SK-N-SH treated with all-trans-retinoic acid at 6 μM for 48 hours (cell line): ENCODE results near the gene ELF1.
"Not testable (repeated sequence)": the region's sequence is repeated elsewhere in the genome, so short reads cannot be mapped to it uniquely, and the experiment has no call there.

ENCODE experiments used
- ATAC-seq: fragments of 200-7000 bp; cut with Tn5 transposase; 3 replicates; pipeline ENCODE4 v1.9.1; 2020; ENCODE audit warnings: mild to moderate bottlenecking, moderate library complexity
- ARNTL ChIP-seq: fragments of 450-650 bp; formaldehyde crosslinking; IDR thresholded peaks from 2 replicates; pipeline ENCODE4 v1.5.0; 2020; ENCODE audit warnings: low read depth, mild to moderate bottlenecking, moderate library complexity, borderline replicate concordance
- BACH2 ChIP-seq: fragments of 250-450 bp; sonication (Bioruptor Pico); IDR thresholded peaks from 2 replicates; pipeline ENCODE4 v1.9.0; 2021; ENCODE audit warnings: mild to moderate bottlenecking, borderline replicate concordance
- CSDC2 ChIP-seq: fragments of 250-450 bp; sonication (Bioruptor Pico); IDR thresholded peaks from 2 replicates; pipeline ENCODE4 v1.5.0; 2020; ENCODE audit warnings: mild to moderate bottlenecking, moderate library complexity
- GLIS3 ChIP-seq: fragments of 250-450 bp; sonication (Bioruptor Pico); IDR thresholded peaks from 2 replicates; pipeline ENCODE4 v1.5.0; 2020; ENCODE audit warnings: mild to moderate bottlenecking, moderate library complexity
- ISL1 ChIP-seq: fragments of 250-450 bp; sonication (Bioruptor Pico); IDR thresholded peaks from 2 replicates; pipeline ENCODE4 v2.1.2; 2022; ENCODE audit warnings: mild to moderate bottlenecking, moderate library complexity
- OSR1 ChIP-seq: fragments of 250-450 bp; sonication (Bioruptor Pico); IDR thresholded peaks from 2 replicates; pipeline ENCODE4 v1.8.0; 2022; ENCODE audit warnings: moderate library complexity, mild to moderate bottlenecking, inconsistent platforms
- PPARA ChIP-seq: fragments of 250-450 bp; sonication (Bioruptor Pico); IDR thresholded peaks from 2 replicates; pipeline ENCODE4 v1.5.0; 2020; ENCODE audit warnings: mild to moderate bottlenecking, borderline replicate concordance
- SNAI2 ChIP-seq: fragments of 250-450 bp; sonication (Bioruptor Pico); IDR thresholded peaks from 2 replicates; pipeline ENCODE4 v1.5.0; 2020; ENCODE audit warnings: mild to moderate bottlenecking, moderate library complexity
- TCF4 ChIP-seq: fragments of 250-450 bp; sonication (Bioruptor Pico); IDR thresholded peaks from 2 replicates; pipeline ENCODE4 v1.8.0; 2021; ENCODE audit warnings: mild to moderate bottlenecking, moderate library complexity, borderline replicate concordance
- TOX ChIP-seq: fragments of 250-450 bp; sonication (Bioruptor Pico); IDR thresholded peaks from 2 replicates; pipeline ENCODE4 v1.8.0; 2021; ENCODE audit warnings: mild to moderate bottlenecking, moderate library complexity, borderline replicate concordance
- ZC3H10 ChIP-seq: fragments of 250-450 bp; sonication (Bioruptor Pico); IDR thresholded peaks from 2 replicates; pipeline ENCODE4 v1.5.1; 2021; ENCODE audit warnings: mild to moderate bottlenecking, moderate library complexity
- ZFP3 ChIP-seq: fragments of 250-450 bp; sonication (Bioruptor Pico); IDR thresholded peaks from 2 replicates; pipeline ENCODE4 v1.5.0; 2020; ENCODE audit warnings: mild to moderate bottlenecking, moderate library complexity
- ZFP30 ChIP-seq: fragments of 450-650 bp; formaldehyde crosslinking; IDR thresholded peaks from 2 replicates; pipeline ENCODE4 v1.5.0; 2022; ENCODE audit warnings: mild to moderate bottlenecking, moderate library complexity
- ZNF70 ChIP-seq: fragments of 450-650 bp; formaldehyde crosslinking; IDR thresholded peaks from 2 replicates; pipeline ENCODE4 v1.5.0; 2020; ENCODE audit warnings: mild to moderate bottlenecking, moderate library complexity
- ZNF8 ChIP-seq: fragments of 450-650 bp; formaldehyde crosslinking; IDR thresholded peaks from 2 replicates; pipeline ENCODE4 v1.5.0; 2020; ENCODE audit warnings: mild to moderate bottlenecking, moderate library complexity
- TF ChIP-seq, protein P1 (sequence below): fragments of 250-450 bp; sonication (Bioruptor Pico); IDR thresholded peaks from 2 replicates; pipeline ENCODE4 v1.8.0; 2021; ENCODE audit warnings: low read depth, mild to moderate bottlenecking, moderate library complexity, borderline replicate concordance
- TF ChIP-seq, protein P2 (sequence below): fragments of 250-450 bp; sonication (Bioruptor Pico); IDR thresholded peaks from 2 replicates; pipeline ENCODE4 v1.8.0; 2020; ENCODE audit warnings: mild to moderate bottlenecking, moderate library complexity, borderline replicate concordance
- TF ChIP-seq, protein P3 (sequence below): fragments of 250-450 bp; sonication (Bioruptor Pico); IDR thresholded peaks from 2 replicates; pipeline ENCODE4 v1.5.0; 2020; ENCODE audit warnings: mild to moderate bottlenecking, moderate library complexity
- TF ChIP-seq, protein P4 (sequence below): fragments of 250-450 bp; sonication (Bioruptor Pico); IDR thresholded peaks from 2 replicates; pipeline ENCODE4 v1.5.1; 2020; ENCODE audit warnings: low read depth, mild to moderate bottlenecking, moderate library complexity
- TF ChIP-seq, protein P5 (sequence below): fragments of 250-450 bp; sonication (Bioruptor Pico); IDR thresholded peaks from 2 replicates; pipeline ENCODE4 v1.5.1; 2021; ENCODE audit warnings: mild to moderate bottlenecking, moderate library complexity

Gene ELF1

DNA sequence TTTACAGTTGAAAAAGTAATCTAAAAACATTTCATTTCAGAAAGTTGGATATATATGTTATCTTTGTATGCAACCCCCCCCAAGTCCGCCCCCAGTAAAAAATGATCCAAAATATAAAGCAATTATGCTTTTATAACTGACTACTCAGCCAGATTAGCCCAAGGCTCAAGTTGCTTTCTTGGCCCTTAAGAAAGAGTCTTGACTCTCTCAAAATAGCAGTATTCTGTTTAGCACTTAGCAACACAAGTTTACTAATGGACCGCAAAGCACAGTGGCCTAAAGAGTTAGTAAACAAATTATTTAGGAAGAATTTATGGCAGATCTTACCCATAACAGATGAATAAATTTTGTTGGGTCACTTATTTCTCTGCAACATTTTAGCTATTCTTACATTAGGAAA, 86.9 kb downstream of the ELF1 start (continued):
- TF ChIP-seq ZFP3, result no peak

DNA sequence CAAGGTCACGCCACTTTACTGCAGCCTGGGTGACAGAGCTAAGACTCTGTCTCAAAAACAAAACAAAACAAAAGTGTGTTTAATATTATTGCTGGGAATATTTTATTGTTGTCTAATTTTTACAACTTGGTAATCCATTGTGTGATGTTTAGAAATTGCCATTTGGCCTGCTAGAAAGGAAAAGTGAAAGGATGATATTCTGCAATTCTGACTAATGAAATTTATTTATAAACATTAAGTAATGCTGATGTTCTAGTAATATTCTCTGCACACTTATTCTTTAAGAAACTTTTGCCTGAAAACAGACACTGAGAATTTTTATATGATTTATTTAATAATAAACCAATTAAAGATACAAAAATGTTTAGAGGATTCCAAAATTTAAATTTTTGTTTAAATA, 87.4 kb downstream of the ELF1 start:
- ATAC-seq, result no peak
- TF ChIP-seq OSR1 (CRISPR knock-in tag) (no peak), PPARA (no peak), ZNF8 (CRISPR knock-in tag) (no peak), TOX (no peak)
- TF ChIP-seq, protein P1, sequence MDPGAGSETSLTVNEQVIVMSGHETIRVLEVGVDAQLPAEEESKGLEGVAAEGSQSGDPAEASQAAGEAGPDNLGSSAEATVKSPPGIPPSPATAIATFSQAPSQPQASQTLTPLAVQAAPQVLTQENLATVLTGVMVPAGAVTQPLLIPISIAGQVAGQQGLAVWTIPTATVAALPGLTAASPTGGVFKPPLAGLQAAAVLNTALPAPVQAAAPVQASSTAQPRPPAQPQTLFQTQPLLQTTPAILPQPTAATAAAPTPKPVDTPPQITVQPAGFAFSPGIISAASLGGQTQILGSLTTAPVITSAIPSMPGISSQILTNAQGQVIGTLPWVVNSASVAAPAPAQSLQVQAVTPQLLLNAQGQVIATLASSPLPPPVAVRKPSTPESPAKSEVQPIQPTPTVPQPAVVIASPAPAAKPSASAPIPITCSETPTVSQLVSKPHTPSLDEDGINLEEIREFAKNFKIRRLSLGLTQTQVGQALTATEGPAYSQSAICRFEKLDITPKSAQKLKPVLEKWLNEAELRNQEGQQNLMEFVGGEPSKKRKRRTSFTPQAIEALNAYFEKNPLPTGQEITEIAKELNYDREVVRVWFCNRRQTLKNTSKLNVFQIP, result no peak
- TF ChIP-seq, protein P2, sequence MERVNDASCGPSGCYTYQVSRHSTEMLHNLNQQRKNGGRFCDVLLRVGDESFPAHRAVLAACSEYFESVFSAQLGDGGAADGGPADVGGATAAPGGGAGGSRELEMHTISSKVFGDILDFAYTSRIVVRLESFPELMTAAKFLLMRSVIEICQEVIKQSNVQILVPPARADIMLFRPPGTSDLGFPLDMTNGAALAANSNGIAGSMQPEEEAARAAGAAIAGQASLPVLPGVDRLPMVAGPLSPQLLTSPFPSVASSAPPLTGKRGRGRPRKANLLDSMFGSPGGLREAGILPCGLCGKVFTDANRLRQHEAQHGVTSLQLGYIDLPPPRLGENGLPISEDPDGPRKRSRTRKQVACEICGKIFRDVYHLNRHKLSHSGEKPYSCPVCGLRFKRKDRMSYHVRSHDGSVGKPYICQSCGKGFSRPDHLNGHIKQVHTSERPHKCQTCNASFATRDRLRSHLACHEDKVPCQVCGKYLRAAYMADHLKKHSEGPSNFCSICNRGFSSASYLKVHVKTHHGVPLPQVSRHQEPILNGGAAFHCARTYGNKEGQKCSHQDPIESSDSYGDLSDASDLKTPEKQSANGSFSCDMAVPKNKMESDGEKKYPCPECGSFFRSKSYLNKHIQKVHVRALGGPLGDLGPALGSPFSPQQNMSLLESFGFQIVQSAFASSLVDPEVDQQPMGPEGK, result no peak
- TF ChIP-seq, protein P3, sequence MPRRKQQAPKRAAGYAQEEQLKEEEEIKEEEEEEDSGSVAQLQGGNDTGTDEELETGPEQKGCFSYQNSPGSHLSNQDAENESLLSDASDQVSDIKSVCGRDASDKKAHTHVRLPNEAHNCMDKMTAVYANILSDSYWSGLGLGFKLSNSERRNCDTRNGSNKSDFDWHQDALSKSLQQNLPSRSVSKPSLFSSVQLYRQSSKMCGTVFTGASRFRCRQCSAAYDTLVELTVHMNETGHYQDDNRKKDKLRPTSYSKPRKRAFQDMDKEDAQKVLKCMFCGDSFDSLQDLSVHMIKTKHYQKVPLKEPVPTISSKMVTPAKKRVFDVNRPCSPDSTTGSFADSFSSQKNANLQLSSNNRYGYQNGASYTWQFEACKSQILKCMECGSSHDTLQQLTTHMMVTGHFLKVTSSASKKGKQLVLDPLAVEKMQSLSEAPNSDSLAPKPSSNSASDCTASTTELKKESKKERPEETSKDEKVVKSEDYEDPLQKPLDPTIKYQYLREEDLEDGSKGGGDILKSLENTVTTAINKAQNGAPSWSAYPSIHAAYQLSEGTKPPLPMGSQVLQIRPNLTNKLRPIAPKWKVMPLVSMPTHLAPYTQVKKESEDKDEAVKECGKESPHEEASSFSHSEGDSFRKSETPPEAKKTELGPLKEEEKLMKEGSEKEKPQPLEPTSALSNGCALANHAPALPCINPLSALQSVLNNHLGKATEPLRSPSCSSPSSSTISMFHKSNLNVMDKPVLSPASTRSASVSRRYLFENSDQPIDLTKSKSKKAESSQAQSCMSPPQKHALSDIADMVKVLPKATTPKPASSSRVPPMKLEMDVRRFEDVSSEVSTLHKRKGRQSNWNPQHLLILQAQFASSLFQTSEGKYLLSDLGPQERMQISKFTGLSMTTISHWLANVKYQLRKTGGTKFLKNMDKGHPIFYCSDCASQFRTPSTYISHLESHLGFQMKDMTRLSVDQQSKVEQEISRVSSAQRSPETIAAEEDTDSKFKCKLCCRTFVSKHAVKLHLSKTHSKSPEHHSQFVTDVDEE (CRISPR knock-in tag), result no peak
- TF ChIP-seq, all 23 proteins: peak for 0

DNA sequence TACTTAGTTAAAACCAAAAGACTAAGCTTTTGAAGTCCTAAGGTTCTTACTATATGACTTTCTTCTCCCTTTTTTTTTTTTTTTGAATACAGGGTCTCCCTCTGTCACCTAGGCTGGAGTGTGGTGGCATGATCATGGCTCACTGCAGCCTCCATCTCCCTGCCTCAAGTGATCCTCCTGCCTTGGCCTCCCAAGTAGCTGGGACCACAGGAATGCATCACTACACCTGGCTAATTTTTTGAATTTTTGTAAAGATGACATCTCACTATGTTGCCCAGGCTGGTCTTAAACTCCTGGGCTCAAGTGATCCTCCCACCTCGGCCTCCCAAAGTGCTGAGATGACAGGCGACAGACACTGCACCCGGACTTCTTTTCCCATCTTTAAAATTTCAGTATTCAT, 89.2 kb downstream of the ELF1 start:
- ATAC-seq, result not testable (repeated sequence)

DNA sequence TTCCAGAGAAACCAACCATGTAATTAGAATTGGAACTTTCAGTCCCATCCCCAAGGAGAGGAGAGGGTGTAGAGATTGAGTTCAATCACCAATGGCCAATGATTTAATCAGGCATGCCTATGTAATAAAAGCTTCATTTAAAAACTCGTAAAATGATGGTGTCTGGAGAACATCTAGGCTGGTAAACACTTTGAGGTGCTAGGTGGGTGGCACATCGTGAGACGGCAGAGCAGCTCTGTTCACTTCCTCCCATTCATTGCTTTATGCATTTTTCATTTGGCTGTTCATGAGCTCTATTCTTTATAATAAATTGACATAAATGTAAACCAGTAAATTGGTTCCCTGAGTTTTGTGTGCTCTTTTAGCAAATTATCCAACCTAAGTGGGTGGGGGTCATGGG, 90.1 kb downstream of the ELF1 start:
- no peak for ATAC-seq
- TF ChIP-seq, protein P4, sequence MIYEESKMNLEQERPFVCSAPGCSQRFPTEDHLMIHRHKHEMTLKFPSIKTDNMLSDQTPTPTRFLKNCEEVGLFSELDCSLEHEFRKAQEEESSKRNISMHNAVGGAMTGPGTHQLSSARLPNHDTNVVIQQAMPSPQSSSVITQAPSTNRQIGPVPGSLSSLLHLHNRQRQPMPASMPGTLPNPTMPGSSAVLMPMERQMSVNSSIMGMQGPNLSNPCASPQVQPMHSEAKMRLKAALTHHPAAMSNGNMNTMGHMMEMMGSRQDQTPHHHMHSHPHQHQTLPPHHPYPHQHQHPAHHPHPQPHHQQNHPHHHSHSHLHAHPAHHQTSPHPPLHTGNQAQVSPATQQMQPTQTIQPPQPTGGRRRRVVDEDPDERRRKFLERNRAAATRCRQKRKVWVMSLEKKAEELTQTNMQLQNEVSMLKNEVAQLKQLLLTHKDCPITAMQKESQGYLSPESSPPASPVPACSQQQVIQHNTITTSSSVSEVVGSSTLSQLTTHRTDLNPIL (CRISPR knock-in tag), result no peak
- TF ChIP-seq PPARA (no peak), ZC3H10 (CRISPR knock-in tag) (no peak), GLIS3 (CRISPR knock-in tag) (no peak), BACH2 (CRISPR knock-in tag) (no peak)

DNA sequence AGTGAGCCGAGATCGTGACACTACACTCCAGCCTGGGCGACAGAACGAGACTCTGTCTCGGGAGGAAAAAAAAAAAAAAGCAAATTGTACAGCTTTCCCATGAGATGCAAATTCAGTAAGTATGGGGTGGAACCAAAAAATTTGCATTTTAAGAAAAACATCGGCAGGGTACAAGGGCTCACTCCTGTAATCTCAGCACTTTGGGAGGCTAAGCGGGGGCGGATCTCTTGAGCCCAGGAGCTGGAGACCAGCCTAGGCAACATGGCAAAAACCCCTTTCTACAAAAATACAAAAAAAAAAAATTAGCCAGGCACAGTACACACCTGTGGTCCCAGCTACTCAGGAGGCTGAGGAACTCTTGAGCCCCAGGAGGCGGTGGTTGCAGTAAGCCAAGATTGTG, 91.2 kb downstream of the ELF1 start:
- no peak for ATAC-seq
- TF ChIP-seq, protein P2, result no peak
- TF ChIP-seq, protein P1, result no peak
- TF ChIP-seq ZNF70 (CRISPR knock-in tag) (no peak), SNAI2 (CRISPR knock-in tag) (no peak), ISL1 (CRISPR knock-in tag) (no peak), TCF4 (CRISPR knock-in tag) (no peak), BACH2 (CRISPR knock-in tag) (no peak), TOX (no peak), ZC3H10 (CRISPR knock-in tag) (no peak), ARNTL (CRISPR knock-in tag) (no peak), ZFP30 (CRISPR knock-in tag) (no peak), CSDC2 (CRISPR knock-in tag) (no peak), ZFP3 (no peak), ZNF8 (CRISPR knock-in tag) (no peak)
- TF ChIP-seq, protein P4 (CRISPR knock-in tag), result no peak
- TF ChIP-seq, protein P5, sequence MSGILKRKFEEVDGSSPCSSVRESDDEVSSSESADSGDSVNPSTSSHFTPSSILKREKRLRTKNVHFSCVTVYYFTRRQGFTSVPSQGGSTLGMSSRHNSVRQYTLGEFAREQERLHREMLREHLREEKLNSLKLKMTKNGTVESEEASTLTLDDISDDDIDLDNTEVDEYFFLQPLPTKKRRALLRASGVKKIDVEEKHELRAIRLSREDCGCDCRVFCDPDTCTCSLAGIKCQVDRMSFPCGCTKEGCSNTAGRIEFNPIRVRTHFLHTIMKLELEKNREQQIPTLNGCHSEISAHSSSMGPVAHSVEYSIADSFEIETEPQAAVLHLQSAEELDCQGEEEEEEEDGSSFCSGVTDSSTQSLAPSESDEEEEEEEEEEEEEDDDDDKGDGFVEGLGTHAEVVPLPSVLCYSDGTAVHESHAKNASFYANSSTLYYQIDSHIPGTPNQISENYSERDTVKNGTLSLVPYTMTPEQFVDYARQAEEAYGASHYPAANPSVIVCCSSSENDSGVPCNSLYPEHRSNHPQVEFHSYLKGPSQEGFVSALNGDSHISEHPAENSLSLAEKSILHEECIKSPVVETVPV (CRISPR knock-in tag), result no peak
